UCSD-AML1 (cell line): ENCODE measurements around the gene LTBP1.

Experiments
- DNase-seq: peaks from one replicate; lab custom pipeline; 2025; ENCODE audit not compliant: unreplicated experiment; lab: John Stamatoyannopoulos, UW

LTBP1 gene

GRCh38 chr2:33108483-33109443 is 162.0 kb downstream of the LTBP1 start:
- DNase-seq: no peak

GRCh38 chr2:33110461-33110860 is 163.7 kb downstream of the LTBP1 start:
- no peak for DNase-seq

GRCh38 chr2:33111002-33111446 is 164.3 kb downstream of the LTBP1 start:
- DNase-seq: no peak

GRCh38 chr2:33115196-33115595 is 168.4 kb downstream of the LTBP1 start:
- no peak for DNase-seq

DNA sequence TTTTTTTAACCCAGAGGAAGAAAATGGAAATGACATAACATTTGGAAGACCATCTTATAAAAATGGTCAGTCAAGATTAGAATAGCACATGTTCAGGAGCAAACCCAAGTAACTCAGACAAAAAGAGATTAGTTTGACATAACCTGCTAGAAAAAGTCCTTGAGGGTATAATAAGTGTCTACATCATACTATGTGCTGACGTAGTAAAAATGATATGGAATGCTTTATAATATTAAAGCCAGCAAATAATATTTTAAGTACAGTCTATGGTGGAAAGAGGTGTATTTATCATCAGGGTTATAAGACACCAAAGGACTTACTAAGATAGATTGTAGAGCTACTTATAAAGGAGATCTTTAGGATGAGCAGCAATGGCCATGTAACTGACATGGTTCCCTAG is 169.0 kb downstream of the LTBP1 start:
- no peak for DNase-seq

GRCh38 chr2:33116799-33117198 is 170.0 kb downstream of the LTBP1 start:
- no peak for DNase-seq

DNA sequence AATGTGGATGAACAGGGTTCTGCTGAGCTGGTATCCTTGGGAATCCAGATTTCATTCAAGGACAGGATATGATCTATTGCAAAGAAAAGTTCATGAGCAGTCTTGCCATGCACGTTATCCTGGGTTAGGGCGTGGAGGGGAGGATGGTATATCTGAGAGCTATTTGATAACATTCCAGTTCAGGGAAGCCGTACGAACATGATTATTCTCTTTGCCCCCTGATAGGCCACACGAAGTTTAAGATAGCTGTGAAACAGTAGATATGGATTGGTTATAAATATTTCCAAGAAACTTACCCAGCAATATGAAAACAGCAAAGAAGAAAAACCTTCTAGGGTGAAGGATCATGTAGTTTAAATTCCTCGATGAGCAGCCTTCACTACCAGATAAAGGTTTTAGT is 171.9 kb downstream of the LTBP1 start:
- no peak for DNase-seq

GRCh38 chr2:33121416-33121815 is 174.7 kb downstream of the LTBP1 start:
- no peak for DNase-seq

GRCh38 chr2:33121925-33122324 is 175.2 kb downstream of the LTBP1 start:
- DNase-seq: no peak

DNA sequence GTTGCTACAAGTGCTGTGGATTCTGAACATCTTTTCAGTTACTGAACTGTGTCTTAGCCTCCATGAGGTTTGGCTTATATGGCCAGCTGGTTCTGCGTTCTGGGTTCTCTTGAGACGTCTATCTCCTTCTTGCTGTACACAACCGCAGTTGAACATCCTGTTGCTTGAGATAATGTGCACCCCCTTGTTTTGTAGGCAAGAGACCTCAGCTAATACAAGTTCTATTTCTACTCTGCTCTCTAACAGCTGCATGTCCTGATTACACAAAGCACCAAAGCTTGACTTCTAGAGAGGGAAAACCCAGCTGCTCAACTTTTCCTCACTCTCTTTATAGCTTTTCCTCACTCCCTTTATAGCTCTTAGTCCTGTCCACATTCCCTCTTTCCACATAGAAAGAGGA is 176.0 kb downstream of the LTBP1 start:
- no peak for DNase-seq

DNA sequence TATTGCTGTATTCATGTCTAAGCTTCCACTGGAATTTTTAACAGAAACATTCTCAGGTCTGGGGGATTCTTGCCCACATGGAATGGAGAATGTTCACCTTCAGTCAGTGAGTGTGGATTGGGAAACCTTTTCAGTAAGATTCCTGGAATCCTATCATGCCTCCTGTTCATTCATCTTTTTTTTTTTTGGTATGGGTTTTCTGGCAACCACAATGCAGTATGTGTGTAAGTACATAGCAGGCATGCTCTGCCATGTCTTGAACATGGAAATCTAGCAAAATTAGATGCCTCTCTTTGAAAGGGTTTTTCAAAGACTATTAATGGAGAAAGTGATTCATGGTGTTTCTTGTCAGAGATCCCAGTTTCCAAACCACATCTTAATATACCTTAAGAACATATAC is 176.5 kb downstream of the LTBP1 start:
- DNase-seq: no peak

- DNase-seq: no peak
These were observed 179.8 kb downstream of the LTBP1 start for GRCh38 chr2:33126552-33126951.

DNA sequence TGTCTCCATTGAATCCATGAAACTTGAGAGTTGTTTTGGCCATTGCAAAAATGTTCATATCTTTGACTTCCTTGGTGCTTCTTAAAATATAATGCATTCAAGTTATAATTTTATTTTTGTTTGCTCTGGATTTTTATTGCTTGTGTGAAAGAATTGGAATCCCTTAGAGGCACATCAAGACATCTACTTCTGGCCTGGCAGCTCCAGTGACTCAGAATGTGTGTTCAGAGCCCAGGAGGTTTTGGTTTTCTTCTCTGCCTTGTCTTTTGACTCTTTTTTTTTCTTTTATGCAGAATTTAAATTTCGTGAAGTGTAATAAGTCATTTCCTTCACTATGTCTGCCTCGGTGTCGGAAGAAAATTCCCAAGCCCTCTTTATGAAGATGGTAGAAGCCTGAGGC is 180.2 kb downstream of the LTBP1 start:
- DNase-seq: no peak

GRCh38 chr2:33129263-33130053 is 182.7 kb downstream of the LTBP1 start:
- DNase-seq: no peak

GRCh38 chr2:33130054-33130447 is 183.3 kb downstream of the LTBP1 start:
- DNase-seq: no peak

DNA sequence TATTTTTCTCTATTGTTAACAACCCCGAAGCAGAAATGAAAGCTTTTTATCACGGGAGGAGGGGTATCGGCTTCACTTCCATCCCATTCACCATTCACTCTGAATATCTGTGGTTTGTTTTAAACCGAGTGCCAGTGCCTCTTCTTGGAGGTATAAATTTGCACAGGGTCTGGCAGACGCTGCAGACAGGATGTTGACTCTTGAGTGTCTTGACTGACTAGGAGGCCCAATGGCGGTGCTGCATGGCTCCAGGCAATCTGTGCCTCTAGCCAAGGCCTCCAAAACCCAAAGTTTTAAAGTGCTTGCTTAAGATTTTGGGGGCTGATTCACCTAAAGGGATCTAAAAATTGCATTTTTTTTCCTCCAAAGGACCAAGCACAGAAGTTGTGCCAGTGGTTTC is 183.8 kb downstream of the LTBP1 start:
- DNase-seq: no peak

- no peak for DNase-seq
These were observed 184.4 kb downstream of the LTBP1 start for GRCh38 chr2:33131111-33131510.

DNA sequence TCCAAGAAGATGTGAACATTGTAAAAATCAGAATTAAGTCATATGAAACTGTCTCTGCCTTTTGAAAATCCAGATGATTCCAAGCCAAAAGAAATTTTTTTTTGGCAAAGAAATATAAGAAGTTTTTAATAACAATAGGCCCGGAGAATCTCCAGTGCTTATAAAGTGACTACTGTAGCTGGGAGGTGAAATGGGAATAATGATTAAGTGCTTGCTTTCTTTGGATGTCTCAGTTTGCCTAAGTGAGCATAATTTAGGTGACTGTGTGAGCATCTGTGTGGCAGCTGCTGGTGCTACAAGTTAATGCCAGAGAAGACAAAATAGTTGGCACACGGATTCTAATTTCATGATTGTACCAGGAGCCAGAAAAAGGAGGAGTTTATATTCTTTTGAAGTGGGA is 185.0 kb downstream of the LTBP1 start:
- no peak for DNase-seq

GRCh38 chr2:33133454-33133952 is 186.8 kb downstream of the LTBP1 start:
- no peak for DNase-seq

GRCh38 chr2:33134086-33134771 is 187.5 kb downstream of the LTBP1 start:
- DNase-seq: no peak
